GM19328 (cell line): ENCODE measurements around the gene CDH3.

Experiments
- ATAC-seq: cut with Tn5 transposase; IDR thresholded peaks from one replicate; pipeline ENCODE4 v1.9.1; 2021; ENCODE audit warnings: mild to moderate bottlenecking, moderate library complexity; ENCODE audit not compliant: unreplicated experiment

The CDH3 gene

DNA sequence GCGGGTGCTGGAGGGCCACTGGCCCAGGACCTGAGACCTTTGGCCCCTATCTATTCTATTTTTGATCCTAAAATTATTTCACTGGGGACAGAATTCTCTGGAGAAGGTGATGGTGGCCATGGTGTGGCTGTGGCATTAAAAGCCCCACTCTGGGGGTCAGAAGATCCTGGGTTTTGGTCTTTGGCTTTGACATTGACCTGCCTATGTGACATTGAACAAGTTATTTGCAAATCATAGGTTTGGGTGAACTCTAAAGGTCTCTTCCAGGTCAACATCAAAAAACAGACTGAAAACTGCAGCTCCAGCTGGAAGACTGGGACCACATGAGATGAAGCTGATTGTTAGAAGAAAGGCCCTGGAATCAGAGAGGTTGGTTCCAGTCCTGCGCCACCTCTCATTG lies 89.7 kb downstream of the CDH3 start:
- no peak for ATAC-seq

DNA sequence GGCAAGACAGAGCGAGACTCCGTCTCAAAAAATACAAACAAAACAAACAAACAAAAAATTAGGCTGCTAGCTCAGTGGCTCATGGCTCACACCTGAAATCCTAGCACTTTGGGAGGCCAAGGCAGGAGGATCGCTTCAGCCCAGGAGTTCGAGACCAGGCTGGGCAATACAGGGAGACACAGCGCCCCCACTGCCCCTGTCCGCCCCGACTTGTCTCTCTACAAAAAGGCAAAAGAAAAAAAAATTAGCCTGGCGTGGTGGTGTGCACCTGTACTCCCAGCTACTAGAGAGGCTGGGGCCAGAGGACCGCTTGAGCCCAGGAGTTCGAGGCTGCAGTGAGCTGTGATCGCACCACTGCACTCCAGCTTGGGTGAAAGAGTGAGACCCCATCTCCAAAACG lies 91.5 kb downstream of the CDH3 start:
- ATAC-seq = no peak

DNA sequence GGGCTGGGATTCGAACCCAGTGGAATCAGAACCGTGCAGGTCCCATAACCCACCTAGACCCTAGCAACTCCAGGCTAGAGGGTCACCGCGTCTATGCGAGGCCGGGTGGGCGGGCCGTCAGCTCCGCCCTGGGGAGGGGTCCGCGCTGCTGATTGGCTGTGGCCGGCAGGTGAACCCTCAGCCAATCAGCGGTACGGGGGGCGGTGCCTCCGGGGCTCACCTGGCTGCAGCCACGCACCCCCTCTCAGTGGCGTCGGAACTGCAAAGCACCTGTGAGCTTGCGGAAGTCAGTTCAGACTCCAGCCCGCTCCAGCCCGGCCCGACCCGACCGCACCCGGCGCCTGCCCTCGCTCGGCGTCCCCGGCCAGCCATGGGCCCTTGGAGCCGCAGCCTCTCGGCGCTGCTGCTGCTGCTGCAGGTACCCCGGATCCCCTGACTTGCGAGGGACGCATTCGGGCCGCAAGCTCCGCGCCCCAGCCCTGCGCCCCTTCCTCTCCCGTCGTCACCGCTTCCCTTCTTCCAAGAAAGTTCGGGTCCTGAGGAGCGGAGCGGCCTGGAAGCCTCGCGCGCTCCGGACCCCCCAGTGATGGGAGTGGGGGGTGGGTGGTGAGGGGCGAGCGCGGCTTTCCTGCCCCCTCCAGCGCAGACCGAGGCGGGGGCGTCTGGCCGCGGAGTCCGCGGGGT lies 92.1 kb downstream of the CDH3 start, which contains the start of gene CDH1:
Gene CDH1, plus strand, starts transcription at position 247 of the 684 bp plus-strand sequence. Its CDS starts 124 bp downstream, at position 371.
- ATAC-seq = no peak

DNA sequence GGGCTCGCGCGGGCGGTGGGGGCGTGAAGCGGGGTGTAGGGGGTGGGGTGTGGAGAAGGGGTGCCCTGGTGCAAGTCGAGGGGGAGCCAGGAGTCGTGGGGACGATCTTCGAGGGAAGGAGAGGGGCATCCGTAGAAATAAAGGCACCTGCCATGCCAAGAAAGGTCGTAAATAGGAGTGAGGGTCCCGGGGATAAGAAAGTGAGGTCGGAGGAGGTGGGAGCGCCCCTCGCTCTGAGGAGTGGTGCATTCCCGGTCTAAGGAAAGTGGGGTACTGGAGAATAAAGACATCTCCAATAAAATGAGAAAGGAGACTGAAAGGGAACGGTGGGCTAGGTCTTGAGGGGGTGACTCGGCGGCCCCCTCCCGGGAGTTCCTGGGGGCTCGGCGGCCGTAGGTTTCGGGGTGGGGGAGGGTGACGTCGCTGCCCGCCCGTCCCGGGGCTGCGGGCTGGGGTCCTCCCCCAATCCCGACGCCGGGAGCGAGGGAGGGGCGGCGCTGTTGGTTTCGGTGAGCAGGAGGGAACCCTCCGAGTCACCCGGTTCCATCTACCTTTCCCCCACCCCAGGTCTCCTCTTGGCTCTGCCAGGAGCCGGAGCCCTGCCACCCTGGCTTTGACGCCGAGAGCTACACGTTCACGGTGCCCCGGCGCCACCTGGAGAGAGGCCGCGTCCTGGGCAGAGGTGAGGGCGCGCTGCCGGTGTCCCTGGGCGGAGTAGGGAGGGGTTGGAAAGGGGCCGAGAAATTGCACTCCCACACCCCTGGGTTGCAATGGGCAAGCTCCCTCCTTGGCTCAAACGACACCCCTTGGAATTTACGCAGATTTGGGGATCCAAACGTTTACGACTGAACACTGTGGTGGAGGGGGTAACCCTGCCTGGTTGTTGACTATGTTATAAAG lies 92.9 kb downstream of the CDH3 start:
- no peak for ATAC-seq

DNA sequence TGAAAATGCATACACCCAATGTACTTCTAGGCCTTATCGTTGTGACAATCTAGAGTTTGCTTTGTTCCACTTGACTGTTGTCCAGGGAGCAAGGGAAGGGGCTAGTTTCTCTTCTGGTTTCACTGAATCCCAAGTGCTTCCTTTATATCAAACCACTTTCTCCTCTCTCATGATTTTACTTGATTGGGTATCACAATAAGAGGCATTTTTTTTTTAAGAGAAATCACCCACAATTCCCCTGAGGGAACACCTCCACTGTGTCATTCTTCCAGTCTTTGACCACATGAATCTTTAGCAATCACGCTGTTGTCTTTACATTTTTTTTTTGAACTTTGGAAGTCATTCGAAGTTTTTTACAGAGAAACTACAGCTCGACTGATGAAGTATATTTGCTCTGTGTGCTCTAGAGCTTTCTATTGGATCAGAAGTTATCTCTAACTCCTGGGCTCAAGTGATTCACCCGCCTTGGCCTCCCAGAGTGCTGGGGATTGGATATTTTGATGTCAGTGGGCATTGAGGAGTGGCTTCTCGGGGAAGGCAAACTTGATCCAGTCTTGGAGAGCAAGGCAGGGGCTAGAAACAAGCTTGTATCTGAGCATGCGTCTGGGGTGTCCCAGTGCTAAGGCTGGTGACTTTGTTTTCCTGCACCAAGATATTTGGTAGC lies 95.0 kb downstream of the CDH3 start:
- ATAC-seq = no peak

DNA sequence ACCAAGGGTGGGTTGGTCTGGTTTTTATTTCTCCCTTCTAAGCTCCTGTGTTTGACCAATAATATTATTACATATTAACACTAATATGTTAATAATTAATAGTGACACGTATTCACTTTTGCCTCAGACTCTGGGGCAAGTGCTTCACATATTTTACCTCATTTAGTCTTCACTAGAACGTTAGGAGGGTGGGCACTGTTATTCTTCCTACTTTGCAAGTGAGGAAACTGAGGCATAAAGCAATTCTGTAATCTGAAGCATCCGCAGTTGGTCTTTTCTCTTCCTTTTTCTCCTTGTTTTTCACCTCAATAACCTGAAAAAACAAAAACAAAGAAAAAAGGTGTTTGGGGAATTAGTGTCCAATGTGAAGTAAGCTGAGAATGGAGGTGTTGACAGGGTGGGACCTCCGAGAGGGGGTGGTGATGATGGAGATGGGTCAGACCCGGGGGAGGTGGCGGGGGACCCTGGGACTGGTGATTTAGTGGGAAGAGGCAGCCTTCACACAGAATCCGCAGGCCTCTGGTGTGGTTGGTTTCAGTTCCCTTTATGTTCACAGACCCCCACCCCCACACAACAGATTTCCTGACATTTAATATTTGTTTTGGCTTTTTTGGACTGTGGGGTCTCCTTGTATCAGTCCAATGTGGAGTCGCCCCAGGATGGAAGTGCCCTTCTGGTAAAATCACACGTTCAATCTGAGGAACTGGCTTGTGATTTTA lies 95.7 kb downstream of the CDH3 start:
- no peak for ATAC-seq

DNA sequence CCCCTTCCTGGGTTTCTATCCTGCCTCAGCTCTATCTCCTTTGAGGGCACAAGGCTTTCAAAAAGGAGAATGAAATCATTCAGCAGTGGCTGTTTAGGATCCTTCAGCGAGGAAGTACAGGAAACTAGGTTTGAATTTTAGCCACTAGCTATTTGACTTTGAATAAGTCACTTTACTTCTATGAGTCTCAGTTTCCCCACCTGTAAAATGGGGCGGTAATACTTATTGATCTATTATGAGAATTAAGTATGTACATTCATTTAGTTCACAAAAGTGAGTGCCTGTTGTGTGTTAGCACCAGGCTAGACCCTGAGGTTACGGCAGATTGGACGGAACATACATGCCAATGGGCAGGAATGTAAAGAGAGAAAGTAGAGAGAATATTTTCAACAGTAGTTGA lies 98.6 kb downstream of the CDH3 start:
- ATAC-seq = no peak

DNA sequence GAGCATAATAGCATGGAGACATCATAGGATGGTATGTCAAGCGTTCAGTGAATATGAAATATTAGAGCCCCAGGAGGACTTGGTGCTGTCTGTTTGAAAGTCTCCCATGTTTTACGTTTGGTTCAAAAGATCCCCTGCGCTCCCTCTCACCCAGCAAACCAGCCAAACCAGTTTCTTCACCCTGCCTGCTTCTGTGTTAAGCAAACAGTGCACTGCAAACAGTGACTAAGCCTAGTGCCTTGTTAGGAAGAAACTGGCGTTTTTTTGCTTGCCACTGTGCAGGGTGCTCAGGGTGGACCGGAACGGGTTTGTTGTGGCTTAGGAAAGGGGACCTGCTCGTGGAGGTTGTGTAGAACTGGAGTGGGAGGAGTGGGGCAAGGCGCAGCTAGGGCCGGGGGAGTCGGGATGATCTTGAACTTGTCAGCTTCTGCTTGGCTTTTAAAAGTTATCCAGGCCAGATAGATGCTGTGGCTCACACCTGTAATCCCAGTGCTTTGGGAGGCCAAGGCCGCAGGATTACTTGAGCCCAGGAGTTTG lies 99.7 kb downstream of the CDH3 start:
- ATAC-seq = no peak

DNA sequence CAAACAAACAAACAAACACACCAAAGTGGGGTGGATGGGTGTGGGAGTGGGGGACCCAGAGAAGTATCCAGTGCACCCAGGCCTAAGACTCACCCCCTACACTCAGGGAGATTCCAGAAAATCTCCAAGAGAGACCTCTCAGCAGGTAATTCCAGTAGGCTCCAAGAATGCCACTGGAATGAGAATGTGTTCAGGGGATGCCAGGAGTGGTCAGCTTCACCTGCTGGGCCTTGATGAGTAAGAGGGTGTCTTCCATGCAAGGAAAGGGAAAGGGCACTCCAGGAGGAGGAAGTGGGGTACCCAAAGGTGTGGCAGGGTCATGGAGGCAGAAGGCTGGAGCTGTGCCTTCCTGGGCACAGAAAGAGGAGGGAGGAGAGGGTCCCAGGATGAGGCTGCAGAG lies 101.8 kb downstream of the CDH3 start:
- ATAC-seq = no peak

DNA sequence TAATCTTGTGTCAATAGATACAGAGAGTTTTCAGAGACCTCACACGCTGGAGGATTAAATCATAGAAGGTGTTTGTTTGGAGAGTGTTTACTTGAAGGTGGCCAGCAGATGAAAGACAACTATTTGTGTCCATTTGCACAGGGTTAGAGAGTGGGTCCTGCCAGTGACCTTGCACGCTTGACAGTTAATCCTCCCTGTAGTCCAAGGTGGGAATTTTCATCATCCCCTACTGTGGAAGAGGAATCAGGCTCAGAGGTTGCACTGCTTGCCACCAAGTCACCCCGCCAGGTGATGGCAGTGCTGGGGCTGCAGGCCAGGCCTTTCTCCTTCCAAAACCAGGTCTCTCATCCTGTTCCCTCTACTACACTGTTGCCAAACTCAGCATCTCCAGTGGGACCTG lies 104.3 kb downstream of the CDH3 start:
- ATAC-seq = no peak
